GM12875 (cell line): ENCODE measurements around the gene CYP4A22.

Experiments used
- H3K4me3 ChIP-seq: one replicate; pipeline ENCODE4 v1.5.1; 2011; ENCODE audit warnings: low read depth, low read length, control low read depth
- TF ChIP-seq, protein P1 (sequence below): IDR thresholded peaks from 2 replicates; pipeline ENCODE4 v1.5.1; 2011; ENCODE audit warnings: low read depth, mild to moderate bottlenecking, control low read depth, inconsistent platforms, low read length, moderate library complexity, borderline replicate concordance; ENCODE audit not compliant: insufficient read depth

CYP4A22 gene

DNA sequence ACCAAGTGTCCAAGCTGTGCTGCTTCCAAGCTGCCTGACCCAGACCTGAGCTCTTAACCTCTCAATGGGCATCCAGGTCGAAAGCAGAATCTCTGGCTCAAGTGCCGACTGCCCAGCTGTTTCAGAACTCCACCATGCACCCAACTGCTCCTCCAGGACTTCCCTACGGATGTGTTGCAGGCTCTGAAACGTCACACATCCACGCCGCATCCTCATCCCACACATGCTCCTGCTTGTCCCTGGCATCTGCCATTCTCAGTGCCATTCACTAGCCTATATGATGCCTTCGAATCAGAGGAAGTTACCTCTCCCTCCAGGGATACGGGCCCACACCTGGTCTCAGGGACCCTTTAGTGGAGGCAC lies 41.4 kb downstream of the CYP4A22 start:
- TF ChIP-seq, protein P1, sequence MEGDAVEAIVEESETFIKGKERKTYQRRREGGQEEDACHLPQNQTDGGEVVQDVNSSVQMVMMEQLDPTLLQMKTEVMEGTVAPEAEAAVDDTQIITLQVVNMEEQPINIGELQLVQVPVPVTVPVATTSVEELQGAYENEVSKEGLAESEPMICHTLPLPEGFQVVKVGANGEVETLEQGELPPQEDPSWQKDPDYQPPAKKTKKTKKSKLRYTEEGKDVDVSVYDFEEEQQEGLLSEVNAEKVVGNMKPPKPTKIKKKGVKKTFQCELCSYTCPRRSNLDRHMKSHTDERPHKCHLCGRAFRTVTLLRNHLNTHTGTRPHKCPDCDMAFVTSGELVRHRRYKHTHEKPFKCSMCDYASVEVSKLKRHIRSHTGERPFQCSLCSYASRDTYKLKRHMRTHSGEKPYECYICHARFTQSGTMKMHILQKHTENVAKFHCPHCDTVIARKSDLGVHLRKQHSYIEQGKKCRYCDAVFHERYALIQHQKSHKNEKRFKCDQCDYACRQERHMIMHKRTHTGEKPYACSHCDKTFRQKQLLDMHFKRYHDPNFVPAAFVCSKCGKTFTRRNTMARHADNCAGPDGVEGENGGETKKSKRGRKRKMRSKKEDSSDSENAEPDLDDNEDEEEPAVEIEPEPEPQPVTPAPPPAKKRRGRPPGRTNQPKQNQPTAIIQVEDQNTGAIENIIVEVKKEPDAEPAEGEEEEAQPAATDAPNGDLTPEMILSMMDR: no peak
- H3K4me3 ChIP-seq: peak overlapping the region; percentile 38

DNA sequence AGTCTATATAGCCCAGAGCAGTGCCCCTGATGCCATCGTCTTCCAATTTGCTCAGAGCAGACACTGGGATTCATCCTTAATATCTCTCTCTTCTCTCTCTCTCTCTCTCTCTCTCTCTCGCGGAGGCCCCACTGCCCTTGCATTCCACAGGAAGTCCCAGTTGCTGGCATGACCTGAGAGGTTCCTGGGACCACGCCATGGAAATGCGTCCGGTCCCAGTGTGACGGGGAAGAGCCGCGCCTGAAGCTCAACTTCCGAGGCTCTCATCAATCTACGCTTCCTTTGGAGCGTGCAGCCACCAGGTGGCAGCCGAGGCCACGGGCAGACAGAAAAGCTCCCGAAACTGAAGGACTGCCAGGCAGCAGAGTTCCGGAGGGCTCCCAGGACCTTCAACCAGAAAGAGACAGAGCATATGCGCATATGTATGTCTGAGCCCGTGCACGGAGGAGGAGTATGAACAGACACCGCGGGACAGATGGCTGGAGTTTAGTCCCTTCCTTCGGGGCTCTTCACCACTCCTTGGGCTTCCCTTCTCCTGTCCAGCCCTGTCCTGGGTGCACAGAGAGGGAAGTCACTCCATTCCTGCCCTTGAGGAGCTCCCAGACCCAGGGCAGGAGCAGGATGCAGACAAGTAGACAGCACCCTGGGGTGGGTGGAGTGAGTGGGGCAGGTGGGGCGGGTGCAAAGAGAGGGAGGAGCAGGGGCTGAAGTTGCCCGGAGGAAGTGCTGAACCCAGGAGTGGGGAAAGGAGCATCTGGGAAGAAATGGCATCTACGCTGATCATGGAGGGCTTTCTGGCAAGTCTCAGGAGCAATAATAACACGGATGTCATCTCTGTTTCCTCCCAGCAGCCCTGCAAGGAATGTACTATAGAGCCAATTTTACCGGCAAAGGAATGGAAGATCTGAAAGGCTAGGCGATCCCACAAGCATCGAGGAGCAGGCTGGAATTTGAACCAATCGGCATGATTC lies 42.1 kb downstream of the CYP4A22 start:
- TF ChIP-seq, protein P1: peak; percentile 93
- peak overlapping the region; percentile 38 for H3K4me3 ChIP-seq

DNA sequence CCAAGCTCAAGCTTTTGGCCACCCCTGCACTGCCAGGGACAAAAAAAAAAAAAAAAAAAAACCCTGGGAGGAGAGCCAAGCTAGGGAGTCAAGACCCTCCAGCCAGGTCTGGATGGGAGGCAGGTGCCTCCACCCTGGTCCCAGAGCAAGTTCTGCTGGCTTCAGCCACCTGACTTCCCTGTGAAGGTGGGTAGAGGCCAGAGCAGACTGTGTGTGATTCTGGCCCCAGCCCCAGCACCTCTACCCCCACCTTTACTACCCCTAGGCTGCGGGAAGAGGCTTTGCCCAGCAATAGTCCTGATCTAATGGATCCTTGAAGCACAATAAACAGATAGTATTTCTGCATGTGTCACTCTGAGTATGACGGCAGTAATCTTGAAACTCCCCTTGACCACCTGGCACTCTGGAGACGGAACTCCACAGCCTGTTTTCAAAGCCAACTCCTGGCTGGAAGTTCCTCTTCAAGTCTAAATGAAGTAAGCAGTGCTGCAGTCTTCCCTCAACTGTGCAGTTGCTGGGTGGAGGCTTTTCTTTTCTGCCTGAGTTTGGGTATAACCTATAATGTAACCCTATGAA lies 42.8 kb downstream of the CYP4A22 start:
- TF ChIP-seq, protein P1: no peak

DNA sequence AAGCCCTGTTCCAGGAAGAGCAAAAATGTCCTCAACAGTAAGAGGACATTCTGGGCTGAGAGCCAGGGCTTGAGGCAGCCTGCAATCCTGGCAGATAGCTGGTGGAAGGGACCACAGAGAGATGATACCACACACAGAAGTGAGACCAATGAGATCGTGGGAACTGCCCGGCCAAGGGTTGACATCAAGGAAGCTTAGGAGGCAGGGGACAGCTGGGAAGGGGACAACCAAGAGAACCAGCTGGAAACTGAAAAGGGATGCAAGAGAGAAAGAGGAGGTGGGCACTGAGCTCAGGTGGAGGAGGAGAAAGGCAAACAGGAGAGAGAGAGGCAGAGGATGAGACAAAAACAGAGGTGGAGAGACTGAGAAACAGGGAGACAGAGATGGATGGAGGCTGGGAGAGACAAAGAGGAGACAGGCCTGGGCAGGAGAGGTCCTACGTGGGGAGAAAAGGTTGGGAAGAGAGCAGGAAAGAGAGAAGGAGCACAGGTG lies 43.4 kb downstream of the CYP4A22 start:
- no peak overlapping the region for H3K4me3 ChIP-seq
- TF ChIP-seq, protein P1: no peak

More for the DNA sequence above, 42.8 kb downstream of the CYP4A22 start:
- H3K4me3 ChIP-seq: no peak overlapping the region

DNA sequence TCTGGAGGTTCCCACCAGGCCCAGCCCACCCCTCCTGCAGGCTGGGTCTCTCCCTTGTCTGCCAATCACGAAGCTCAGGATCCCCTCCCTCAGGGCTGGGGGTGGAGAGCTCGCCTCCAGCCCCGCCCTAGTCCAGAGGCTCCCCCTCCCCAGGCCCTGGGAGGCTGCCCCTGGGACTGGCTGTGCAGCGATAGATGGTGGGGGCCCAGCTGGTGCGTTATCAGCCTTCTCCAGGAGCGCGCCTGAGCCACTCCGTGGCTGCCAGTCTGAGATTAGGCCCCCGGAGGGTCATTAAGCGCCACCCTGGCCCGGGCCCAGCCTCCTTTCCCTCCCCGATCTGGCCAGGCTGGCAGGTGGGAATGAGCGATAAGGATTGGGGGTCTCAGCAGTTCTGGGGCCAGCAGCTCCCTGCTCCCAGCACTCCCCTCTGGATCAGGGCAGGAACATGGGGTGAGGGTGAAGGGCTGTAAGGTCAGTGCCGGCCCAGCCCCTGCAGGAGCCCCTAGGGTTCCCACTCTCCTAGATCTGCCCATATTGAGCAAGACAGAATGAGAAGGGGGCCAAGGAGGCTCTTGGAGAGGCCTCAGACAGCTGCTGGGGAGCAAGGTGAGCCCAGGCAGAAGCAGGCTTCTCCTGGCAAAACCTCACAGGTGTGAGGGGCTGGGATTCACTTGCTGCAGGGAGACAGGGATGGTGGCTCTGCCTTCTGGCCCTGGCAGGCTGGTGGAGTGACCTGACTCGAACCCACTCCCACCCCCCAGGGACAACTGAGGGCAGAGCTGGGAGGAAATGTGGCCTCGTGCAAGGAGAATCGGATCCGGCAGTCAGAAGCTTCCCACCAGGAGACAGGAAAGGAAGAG lies 44.1 kb downstream of the CYP4A22 start:
- TF ChIP-seq, protein P1: no peak
- no peak overlapping the region for H3K4me3 ChIP-seq

DNA sequence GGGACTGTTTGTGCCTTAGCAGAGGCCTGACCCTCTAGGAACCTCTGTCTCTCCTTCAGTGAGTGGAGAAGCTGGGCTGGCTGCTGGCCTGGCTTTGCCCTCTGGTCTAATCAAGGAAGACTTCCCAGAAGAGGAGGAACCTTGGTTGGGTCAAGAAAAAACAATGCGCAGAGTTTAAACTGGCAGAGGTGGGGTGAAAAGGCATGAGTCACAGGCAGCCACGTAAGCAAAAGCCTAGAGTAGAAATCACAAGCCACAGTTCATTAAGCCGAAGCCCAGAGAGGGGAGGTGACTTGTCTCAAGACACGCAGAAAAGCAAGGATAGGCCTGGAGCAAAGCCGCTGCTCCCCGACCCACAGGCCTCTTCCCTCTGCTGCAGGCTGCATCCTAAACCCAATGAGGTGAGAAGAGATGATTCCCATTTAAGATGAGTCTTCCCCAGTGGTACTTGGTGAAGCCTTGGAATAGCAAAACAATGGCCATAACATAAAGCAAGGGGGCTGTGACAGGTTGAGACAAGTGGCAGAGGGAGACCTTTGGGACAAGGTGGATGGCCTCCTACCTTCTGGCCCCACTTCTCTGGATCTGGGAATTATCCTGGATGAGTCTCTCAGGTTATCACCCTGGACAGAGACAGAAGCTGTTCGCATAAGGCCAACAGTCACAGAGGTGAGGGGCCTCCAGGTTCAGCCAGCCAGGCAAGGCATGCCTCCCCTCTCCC lies 44.9 kb downstream of the CYP4A22 start:
- H3K4me3 ChIP-seq: no peak overlapping the region
- TF ChIP-seq, protein P1: no peak
